Measurements from ENCODE around the gene KRTAP10-12. TPM values are rescaled to one million over a fixed set of nuclear protein-coding genes. Genes with fewer than 3 reads are reported as not detected.

The KRTAP10-12 gene
- total and polyA plus RNA-seq, 10 of the 15 experiments (the other 5 are each of a cell fraction or from before 2014, with no cell fraction given) = not detected

- no peak for TF ChIP-seq KDM1A (IDR thresholded peaks at IDR 0.05; ENCODE audit: borderline replicate concordance)
- TF ChIP-seq ATF7 (IDR thresholded peaks at IDR 0.05; ENCODE audit: low read depth) = no peak
- TF ChIP-seq SMAD5 (IDR thresholded peaks at IDR 0.05; ENCODE audit: low read depth) = no peak
- no peak for TF ChIP-seq POLR2AphosphoS2 (IDR thresholded peaks at IDR 0.05; ENCODE audit: low read depth, low read length)
- no peak for TF ChIP-seq ZNF274 (IDR thresholded peaks at IDR 0.05; ENCODE audit: insufficient read depth, insufficient read length)
- TF ChIP-seq NFIC (IDR thresholded peaks at IDR 0.05; ENCODE audit: low read depth, low read length) = no peak
- no peak for TF ChIP-seq ASH2L (IDR thresholded peaks at IDR 0.05; ENCODE audit: borderline replicate concordance, low read depth)
- TF ChIP-seq ZBTB40 (IDR thresholded peaks at IDR 0.05; ENCODE audit: borderline replicate concordance) = no peak
- no peak for TF ChIP-seq HSF1 (IDR thresholded peaks at IDR 0.05; ENCODE audit: low read depth, low read length)
Measured at GRCh38 chr21:44722731-44723130, 25.8 kb downstream of the KRTAP10-12 start (continued).
